HCT116 (cell line): ENCODE data around the gene ACTR3C. TPM values are rescaled to one million over a fixed set of nuclear protein-coding genes. Genes with fewer than 3 reads are reported as not detected.

Experiments used
- ATAC-seq: fragments of 200-7000 bp; cut with Tn5 transposase; 2 replicates; pipeline ENCODE4 v1.9.1; 2020; ENCODE audit warnings: mild to moderate bottlenecking, moderate library complexity
- BruUV-seq: library from RNA; stranded (reverse); fragments of 400-500 nt; replicated peaks from 2 replicates; lab custom pipeline; 2021; lab: Mats Ljungman, UMichigan
- CTCF ChIA-PET: fragments of 300-600 bp; sonication (Branson Sonifier 250); formaldehyde crosslinking; loops from one replicate; lab custom pipeline; 2021; ENCODE audit warnings: antibody characterized with exemption; lab: Charles Lee
- POLR2A ChIA-PET: fragments of 300-600, 350-600 bp; sonication (Branson Sonifier 250); formaldehyde crosslinking; loops from one replicate; lab custom pipeline; 2021; ENCODE audit warnings: antibody characterized with exemption; lab: Charles Lee
- RAD21 ChIA-PET, 2 experiments: fragments of 300-600 bp; sonication (Branson Sonifier 250); formaldehyde crosslinking; loops; one replicate each; lab custom pipeline; 2023; ENCODE audit warnings: low total read pairs in 2 of 2; ENCODE audit not compliant: uncharacterized antibody in 2 of 2, unreplicated experiment in 2 of 2, low non-redundant PET in 1 of 2; lab: Charles Lee
- DNase-seq: peaks from one replicate; pipeline ENCODE4 v3.0.0-alpha.2; 2010; ENCODE audit warnings: low read depth, low spot score
- H2AFZ ChIP-seq: fragments of 200-600 bp; shearing (Covaris generic), sonication (generic); 2 replicates; pipeline ENCODE4 v1.6.1; 2017; ENCODE audit warnings: low read depth, mixed run types, mixed read lengths, antibody characterized with exemption, low read length; ENCODE audit not compliant: poor library complexity, severe bottlenecking
- H3K27ac ChIP-seq: 2 replicates; pipeline ENCODE4 v1.5.1; 2012; ENCODE audit warnings: low read depth, low read length
- H3K27me3 ChIP-seq: fragments of 200-600 bp; sonication (generic); 2 replicates; pipeline ENCODE4 v1.6.1; 2016; ENCODE audit warnings: mixed run types, low read length, mixed read lengths; ENCODE audit not compliant: insufficient read depth
- H3K36me3 ChIP-seq, 2 experiments: fragments of 200-500 bp in 1 of 2; fragments of 200-600 bp in 1 of 2; sonication (Bioruptor generic) in 1 of 2; sonication (generic) in 1 of 2; 2 replicates each; pipeline versions ENCODE4 v1.5.1 to v1.6.1; 2014 to 2016; ENCODE audit warnings: low read length in 2 of 2, inconsistent platforms in 1 of 2, mixed read lengths in 1 of 2, mixed run types in 1 of 2; ENCODE audit not compliant: insufficient read depth in 2 of 2, control insufficient read depth in 1 of 2
- H3K4me1 ChIP-seq, 2 experiments: fragments of 200-600 bp in 1 of 2; sonication (generic) in 1 of 2; 2 replicates each; pipeline versions ENCODE4 v1.5.1 to v1.6.1; 2012 to 2017; ENCODE audit warnings: low read length in 2 of 2, inconsistent platforms in 1 of 2, mild to moderate bottlenecking in 1 of 2, mixed read lengths in 1 of 2, mixed run types in 1 of 2, moderate library complexity in 1 of 2; ENCODE audit not compliant: insufficient read depth in 2 of 2, control insufficient read depth in 1 of 2
- H3K4me2 ChIP-seq: fragments of 200-600 bp; sonication (generic); 2 replicates; pipeline ENCODE4 v1.6.1; 2017; ENCODE audit warnings: mixed run types, low read length, mixed read lengths
- H3K4me3 ChIP-seq, 2 experiments: fragments of 200-600 bp in 1 of 2; sonication (generic) in 1 of 2; replicated peaks in 1 of 2; 2 replicates each; pipeline ENCODE4 v1.5.1; 2011 to 2016; ENCODE audit warnings: low read length in 2 of 2, control low read depth in 1 of 2, low read depth in 1 of 2, mild to moderate bottlenecking in 1 of 2, mixed read lengths in 1 of 2, mixed run types in 1 of 2
- H3K79me2 ChIP-seq: fragments of 200-600 bp; sonication (generic); 2 replicates; pipeline ENCODE4 v1.6.1; 2017; ENCODE audit warnings: mild to moderate bottlenecking, mixed run types, low read length, moderate library complexity, mixed read lengths; ENCODE audit not compliant: insufficient read depth
- H3K9ac ChIP-seq: fragments of 200-600 bp; sonication (generic); 2 replicates; pipeline ENCODE4 v1.6.1; 2016; ENCODE audit warnings: low read length, mixed read lengths
- H3K9me2 ChIP-seq: fragments of 200-600 bp; sonication (generic), shearing (Covaris generic); 2 replicates; pipeline ENCODE4 v1.6.1; 2017; ENCODE audit warnings: mixed run types, mild to moderate bottlenecking, moderate library complexity; ENCODE audit not compliant: insufficient read depth
- H3K9me3 ChIP-seq, 2 experiments: fragments of 200-500 bp in 1 of 2; fragments of 200-600 bp in 1 of 2; sonication (Bioruptor generic) in 1 of 2; sonication (generic) in 1 of 2; 2 replicates each; pipeline ENCODE4 v1.6.1; 2014 to 2017; ENCODE audit warnings: low read length in 2 of 2, mixed read lengths in 2 of 2, inconsistent platforms in 1 of 2, low read depth in 1 of 2, mild to moderate bottlenecking in 1 of 2, mixed run types in 1 of 2, moderate library complexity in 1 of 2; ENCODE audit not compliant: control insufficient read depth in 1 of 2, insufficient read depth in 1 of 2
- H4K20me1 ChIP-seq: fragments of 200-600 bp; sonication (generic), shearing (Covaris generic); 2 replicates; pipeline ENCODE4 v1.6.1; 2017; ENCODE audit warnings: mixed run types, mild to moderate bottlenecking, moderate library complexity; ENCODE audit not compliant: insufficient read depth
- CBX3 ChIP-seq: IDR thresholded peaks from 2 replicates; pipeline ENCODE4 v1.6.1; 2012; ENCODE audit warnings: low read depth
- CEBPB ChIP-seq: IDR thresholded peaks from 2 replicates; pipeline ENCODE4 v1.6.1; 2012; ENCODE audit warnings: low read depth
- CTCF ChIP-seq, 3 experiments: fragments of 200-600 bp in 1 of 3; sonication (generic) in 1 of 3; IDR thresholded peaks in 2 of 3; conservative IDR thresholded peaks in 1 of 3; 2 replicates each; pipeline ENCODE4 v1.5.1; 2012 to 2017; ENCODE audit warnings: low read depth in 2 of 3, low read length in 2 of 3, antibody characterized with exemption in 1 of 3, borderline replicate concordance in 1 of 3, control low read depth in 1 of 3, mild to moderate bottlenecking in 1 of 3, mixed read lengths in 1 of 3, mixed run types in 1 of 3, moderate library complexity in 1 of 3; ENCODE audit not compliant: insufficient read depth in 1 of 3
- ELF1 ChIP-seq: IDR thresholded peaks from 2 replicates; pipeline ENCODE4 v1.6.1; 2012; ENCODE audit warnings: low read depth, borderline replicate concordance
- EZH2 ChIP-seq: fragments of 200-600 bp; sonication (generic); IDR thresholded peaks from 2 replicates; pipeline ENCODE4 v1.6.1; 2017; ENCODE audit warnings: antibody characterized with exemption, mixed run types
- EZH2phosphoT487 ChIP-seq: fragments of 200-600 bp; IDR thresholded peaks from 2 replicates; pipeline ENCODE4 v1.6.1; 2018; ENCODE audit warnings: antibody characterized with exemption, borderline replicate concordance
- FOSL1 ChIP-seq: IDR thresholded peaks from 2 replicates; pipeline ENCODE4 v1.6.1; 2012; ENCODE audit warnings: low read depth
- JUND ChIP-seq: IDR thresholded peaks from 2 replicates; pipeline ENCODE4 v1.6.1; 2012
- POLR2AphosphoS5 ChIP-seq: IDR thresholded peaks from 2 replicates; pipeline ENCODE4 v1.6.1; 2011; ENCODE audit warnings: mild to moderate bottlenecking, low read depth, low read length, moderate library complexity
- RAD21 ChIP-seq: IDR thresholded peaks from 2 replicates; pipeline ENCODE4 v1.6.1; 2012; ENCODE audit warnings: low read depth, mild to moderate bottlenecking
- SIN3A ChIP-seq: IDR thresholded peaks from 2 replicates; pipeline ENCODE4 v1.6.1; 2012; ENCODE audit warnings: low read depth
- SP1 ChIP-seq: IDR thresholded peaks from 2 replicates; pipeline ENCODE4 v1.6.1; 2012; ENCODE audit warnings: low read depth
- TCF7L2 ChIP-seq: IDR thresholded peaks from 2 replicates; pipeline ENCODE4 v1.7.0; 2011; ENCODE audit warnings: borderline replicate concordance, inconsistent platforms; ENCODE audit not compliant: insufficient read depth, insufficient read length; ENCODE audit errors: extremely low read depth
- YY1 ChIP-seq: IDR thresholded peaks from 2 replicates; pipeline ENCODE4 v1.6.1; 2011; ENCODE audit warnings: low read length, low read depth, moderate library complexity, mild to moderate bottlenecking; ENCODE audit not compliant: insufficient replicate concordance; ENCODE audit errors: extremely low read depth
- ZBTB33 ChIP-seq: IDR thresholded peaks from 2 replicates; pipeline ENCODE4 v1.6.1; 2011; ENCODE audit warnings: mild to moderate bottlenecking, low read length, moderate library complexity; ENCODE audit not compliant: insufficient replicate concordance; ENCODE audit errors: extremely low read depth
- ZFX ChIP-seq: fragments of 450-650 bp; IDR thresholded peaks from 2 replicates; pipeline ENCODE4 v1.6.1; 2017
- ZNF274 ChIP-seq: fragments of 200-500 bp; sonication (Bioruptor generic); IDR thresholded peaks from 2 replicates; pipeline ENCODE4 v1.6.1; 2014; ENCODE audit warnings: mild to moderate bottlenecking, low read depth, low read length, inconsistent platforms
- intact Hi-C: fragments of 100-400 bp; cut with micrococcal nuclease; formaldehyde crosslinking; loops from 2 replicates; pipeline ENCODE4 v1.10.0; 2022
- total RNA-seq: library from RNA; stranded (reverse); gene quantifications from one replicate; pipeline ENCODE4 v1.2.1, GENCODE V29; 2021; ENCODE audit not compliant: unreplicated experiment
- TF ChIP-seq, protein P1 (sequence below): IDR thresholded peaks from 2 replicates; pipeline ENCODE4 v1.6.1; 2012

The ACTR3C gene
- total RNA-seq, 1 experiment from 2014 or later, result 2.0 TPM

GRCh38 chr7:150342121-150342408 lies 18.7 kb upstream of the ACTR3C start:
- Histone ChIP-seq H3K36me3 (no peaks in the 10 kb centered on the region), H3K4me2 (no peak overlapping the region), H3K4me3 (no peak overlapping the region), H3K27ac (no peak overlapping the region), H3K4me1 (no peaks in the 10 kb centered on the region), H3K9me3 (no peaks in the 10 kb centered on the region), H3K79me2 (no peaks in the 10 kb centered on the region), H3K27me3 (no peaks in the 10 kb centered on the region), H3K9ac (no peak overlapping the region), H3K9me2 (no peaks in the 10 kb centered on the region), H4K20me1 (no peaks in the 10 kb centered on the region), H2AFZ (no peak overlapping the region)
- TF ChIP-seq SP1 (no peak), POLR2AphosphoS5 (no peak), ZNF274 (no peak), ZFX (no peak), ELF1 (no peak), YY1 (no peak), JUND (no peak), CTCF (IDR thresholded peaks at IDR 0.05 in 2 of 3, conservative IDR thresholded peaks at IDR 0.05 in 1 of 3; ENCODE audit: borderline replicate concordance in 1 of 3, insufficient read depth in 1 of 3, low read depth in 2 of 3, low read length in 2 of 3) (no peak), SIN3A (no peak), FOSL1 (no peak), CBX3 (no peak), RAD21 (no peak), ZBTB33 (no peak), EZH2phosphoT487 (no peak), CEBPB (no peak), EZH2 (no peak), TCF7L2 (no peak)
- TF ChIP-seq, protein P1, sequence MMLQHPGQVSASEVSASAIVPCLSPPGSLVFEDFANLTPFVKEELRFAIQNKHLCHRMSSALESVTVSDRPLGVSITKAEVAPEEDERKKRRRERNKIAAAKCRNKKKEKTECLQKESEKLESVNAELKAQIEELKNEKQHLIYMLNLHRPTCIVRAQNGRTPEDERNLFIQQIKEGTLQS, result no peak
- BruUV-seq, result no TSS peak
- intact Hi-C loops, result no loop called here
- ATAC-seq (no peak), DNase-seq (no peak)
- CTCF ChIA-PET, result no interaction called here
- POLR2A ChIA-PET, result no interaction called here
- RAD21 ChIA-PET, result no interaction called here
